ENCODE measurements around the gene POLQ.

The POLQ gene

GRCh38 chr3:121567649-121568048 is 21.9 kb upstream of the POLQ start, which contains the start of gene ARGFX:
Gene ARGFX, plus strand, starts transcription at chr3:121567949. Its CDS starts 2,765 bp downstream, at chr3:121570714.
- TF ChIP-seq, protein P1, sequence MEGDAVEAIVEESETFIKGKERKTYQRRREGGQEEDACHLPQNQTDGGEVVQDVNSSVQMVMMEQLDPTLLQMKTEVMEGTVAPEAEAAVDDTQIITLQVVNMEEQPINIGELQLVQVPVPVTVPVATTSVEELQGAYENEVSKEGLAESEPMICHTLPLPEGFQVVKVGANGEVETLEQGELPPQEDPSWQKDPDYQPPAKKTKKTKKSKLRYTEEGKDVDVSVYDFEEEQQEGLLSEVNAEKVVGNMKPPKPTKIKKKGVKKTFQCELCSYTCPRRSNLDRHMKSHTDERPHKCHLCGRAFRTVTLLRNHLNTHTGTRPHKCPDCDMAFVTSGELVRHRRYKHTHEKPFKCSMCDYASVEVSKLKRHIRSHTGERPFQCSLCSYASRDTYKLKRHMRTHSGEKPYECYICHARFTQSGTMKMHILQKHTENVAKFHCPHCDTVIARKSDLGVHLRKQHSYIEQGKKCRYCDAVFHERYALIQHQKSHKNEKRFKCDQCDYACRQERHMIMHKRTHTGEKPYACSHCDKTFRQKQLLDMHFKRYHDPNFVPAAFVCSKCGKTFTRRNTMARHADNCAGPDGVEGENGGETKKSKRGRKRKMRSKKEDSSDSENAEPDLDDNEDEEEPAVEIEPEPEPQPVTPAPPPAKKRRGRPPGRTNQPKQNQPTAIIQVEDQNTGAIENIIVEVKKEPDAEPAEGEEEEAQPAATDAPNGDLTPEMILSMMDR (IDR thresholded peaks at IDR 0.05; ENCODE audit: borderline replicate concordance, insufficient read depth, low read depth, low read length) = no peak
- H3K4me3 ChIP-seq (ENCODE audit: low read depth, low read length) = no peak within 1 kb of the TSS

DNA sequence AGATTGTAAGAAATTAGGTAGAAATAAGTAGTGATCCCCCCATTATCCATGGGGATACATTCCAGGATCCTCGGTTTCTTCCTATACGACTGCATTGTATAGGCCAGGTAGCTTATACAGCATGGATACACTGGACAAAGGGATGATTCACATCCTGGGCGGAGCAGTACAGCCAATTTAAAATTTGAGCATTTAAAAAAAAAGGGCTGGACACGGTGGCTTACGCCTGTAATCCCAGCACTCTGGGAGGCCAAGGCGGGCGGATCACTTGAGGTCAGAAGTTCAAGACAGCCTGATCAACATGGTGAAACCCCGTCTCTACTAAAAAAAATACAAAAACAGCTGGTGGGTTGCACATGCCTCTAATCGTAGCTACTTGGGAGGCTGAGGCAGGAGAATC is 21.0 kb upstream of the POLQ start:
- TF ChIP-seq, protein P1 (IDR thresholded peaks at IDR 0.05; ENCODE audit: borderline replicate concordance, insufficient read depth, low read depth, low read length) = no peak

GRCh38 chr3:121562148-121562547 is 16.4 kb upstream of the POLQ start:
- no peak overlapping the region for H3K4me3 ChIP-seq (ENCODE audit: low read depth, low read length)
- TF ChIP-seq, protein P1 (IDR thresholded peaks at IDR 0.05; ENCODE audit: borderline replicate concordance, insufficient read depth, low read depth, low read length) = no peak

More for the DNA sequence above, 21.0 kb upstream of the POLQ start:
- H3K4me3 ChIP-seq (ENCODE audit: low read depth, low read length) = no peak overlapping the region

DNA sequence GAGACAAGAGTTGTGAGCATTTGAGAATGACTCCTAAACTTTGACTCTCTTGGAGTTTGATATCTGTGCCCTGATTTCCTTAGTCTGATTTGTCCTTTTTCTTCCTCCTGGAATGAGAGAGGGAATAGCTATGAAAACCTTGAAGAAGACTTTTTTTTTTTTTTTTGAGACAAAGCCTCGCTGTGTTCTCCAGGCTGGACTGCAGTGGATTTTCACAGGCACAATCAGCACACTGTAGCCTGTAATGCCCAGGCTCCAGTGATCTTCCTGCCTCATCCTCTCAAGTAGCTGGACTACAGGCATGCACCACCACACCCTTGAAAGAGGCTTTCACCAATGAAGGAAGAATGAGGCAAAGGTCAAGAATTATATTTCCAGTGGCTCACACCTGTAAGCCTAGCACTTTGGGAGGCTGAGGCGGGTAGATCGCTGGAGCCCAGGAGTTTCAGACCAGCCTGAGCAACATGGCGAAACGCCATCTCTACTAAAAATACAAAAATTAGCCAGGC is 11.7 kb upstream of the POLQ start:
- TF ChIP-seq, protein P1 (IDR thresholded peaks at IDR 0.05; ENCODE audit: borderline replicate concordance, insufficient read depth, low read depth, low read length) = no peak
- no peak overlapping the region for H3K4me3 ChIP-seq (ENCODE audit: low read depth, low read length)

GRCh38 chr3:121552797-121553196 is 7.0 kb upstream of the POLQ start:
- TF ChIP-seq, protein P1 (IDR thresholded peaks at IDR 0.05; ENCODE audit: borderline replicate concordance, insufficient read depth, low read depth, low read length) = no peak
- H3K4me3 ChIP-seq (ENCODE audit: low read depth, low read length) = no peak overlapping the region

DNA sequence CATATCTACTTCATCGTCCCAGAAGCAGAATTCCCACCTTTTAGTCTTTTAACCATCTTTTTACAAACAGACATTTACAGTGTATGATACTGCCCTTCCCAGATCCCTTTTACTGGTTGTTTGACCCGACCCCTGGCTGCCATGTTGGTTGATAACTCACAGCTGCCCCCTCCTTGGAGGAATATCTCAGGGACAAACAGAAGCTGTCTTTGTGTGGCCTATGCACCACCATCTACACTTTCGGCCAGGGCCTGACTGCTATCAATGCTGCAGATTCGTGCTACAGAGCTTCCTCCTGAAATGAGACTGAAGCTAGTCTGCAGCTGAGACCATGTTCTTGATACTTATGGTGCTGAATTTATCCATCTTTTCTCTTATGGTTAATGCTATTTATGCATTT is 6.6 kb upstream of the POLQ start:
- TF ChIP-seq, protein P1 (IDR thresholded peaks at IDR 0.05; ENCODE audit: borderline replicate concordance, insufficient read depth, low read depth, low read length) = no peak
- H3K4me3 ChIP-seq (ENCODE audit: low read depth, low read length) = no peak overlapping the region

DNA sequence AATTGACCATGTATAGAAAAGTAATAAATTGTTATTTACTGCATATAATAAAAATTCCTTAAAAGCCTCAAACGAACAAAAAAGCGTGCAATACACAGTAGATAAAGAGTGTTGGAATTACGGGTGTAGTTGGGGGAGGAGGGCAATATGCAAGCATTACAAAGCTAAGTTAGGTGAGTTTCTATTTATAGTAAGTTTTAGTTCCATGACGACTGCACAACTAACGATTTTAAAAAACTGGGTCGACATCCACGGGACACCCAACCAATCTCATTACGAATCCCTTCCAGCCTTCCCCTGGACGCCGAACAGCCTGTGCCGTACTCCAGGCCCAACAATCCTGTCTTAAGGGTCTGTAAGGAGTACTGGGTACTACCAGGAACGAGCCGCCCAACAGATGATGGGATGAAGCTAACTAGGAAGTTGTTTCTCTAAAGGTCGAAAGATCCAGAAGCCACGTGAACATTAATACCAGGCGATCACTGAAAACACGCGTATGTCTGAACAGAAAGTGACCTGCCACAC is 677 bp downstream of the POLQ start:
- peak overlapping the region; percentile 93 for H3K4me3 ChIP-seq (ENCODE audit: low read depth, low read length)
- TF ChIP-seq, protein P1 (IDR thresholded peaks at IDR 0.05; ENCODE audit: borderline replicate concordance, insufficient read depth, low read depth, low read length) = no peak

Data from GM12875 (cell line).